Hepatocyte (in vitro differentiated cells): ENCODE results near the gene RBBP6. TPM values are rescaled to one million over a fixed set of nuclear protein-coding genes. Genes with fewer than 3 reads are reported as not detected.

Source experiments
- DNase-seq: peaks from one replicate; pipeline ENCODE4 v3.0.0-alpha.2; 2016; ENCODE audit warnings: low spot score
- H2AFZ ChIP-seq: fragments of 200-600 bp; sonication (generic); 2 replicates; pipeline ENCODE4 v1.6.0; 2016; ENCODE audit warnings: antibody characterized with exemption, mild to moderate bottlenecking
- H3K27ac ChIP-seq: fragments of 200-600 bp; sonication (generic); 2 replicates; pipeline ENCODE4 v1.5.1; 2016; ENCODE audit warnings: mild to moderate bottlenecking
- H3K27me3 ChIP-seq: fragments of 200-600 bp; sonication (generic); 2 replicates; pipeline ENCODE4 v1.6.1; 2016
- H3K36me3 ChIP-seq: fragments of 200-600 bp; sonication (generic); replicated peaks from 2 replicates; pipeline ENCODE4 v1.5.1; 2016; ENCODE audit warnings: low read depth; ENCODE audit not compliant: insufficient read depth
- H3K4me1 ChIP-seq: fragments of 200-600 bp; sonication (generic); 2 replicates; pipeline ENCODE4 v1.5.1; 2016; ENCODE audit warnings: mild to moderate bottlenecking, moderate library complexity; ENCODE audit not compliant: insufficient read depth
- H3K4me2 ChIP-seq: fragments of 200-600 bp; sonication (generic); 2 replicates; pipeline ENCODE4 v1.6.0; 2016
- H3K4me3 ChIP-seq: fragments of 200-600 bp; sonication (generic); 2 replicates; pipeline ENCODE4 v1.5.1; 2016; ENCODE audit warnings: mild to moderate bottlenecking
- H3K79me2 ChIP-seq: fragments of 200-600 bp; sonication (generic); 2 replicates; pipeline ENCODE4 v1.6.0; 2017; ENCODE audit warnings: mild to moderate bottlenecking
- H3K9me2 ChIP-seq: fragments of 200-600 bp; sonication (generic); replicated peaks from 2 replicates; pipeline ENCODE4 v1.6.0; 2017; ENCODE audit warnings: mild to moderate bottlenecking; ENCODE audit not compliant: insufficient read depth
- H3K9me3 ChIP-seq: fragments of 200-600 bp; sonication (generic); 2 replicates; pipeline ENCODE4 v1.5.1; 2016; ENCODE audit warnings: low read depth, mild to moderate bottlenecking
- H4K20me1 ChIP-seq: fragments of 200-600 bp; sonication (generic); 2 replicates; pipeline ENCODE4 v1.6.0; 2016; ENCODE audit warnings: mild to moderate bottlenecking; ENCODE audit not compliant: insufficient read depth, poor library complexity, severe bottlenecking
- EZH2 ChIP-seq: fragments of 200-600 bp; sonication (generic); IDR thresholded peaks from 2 replicates; pipeline ENCODE4 v1.6.1; 2016; ENCODE audit warnings: antibody characterized with exemption, mild to moderate bottlenecking, borderline replicate concordance
- EZH2phosphoT487 ChIP-seq: fragments of 200-600 bp; sonication (generic); IDR thresholded peaks from one replicate; pipeline ENCODE4 v1.6.1; 2018; ENCODE audit warnings: antibody characterized with exemption, mild to moderate bottlenecking, low read depth, moderate library complexity; ENCODE audit not compliant: unreplicated experiment, severe bottlenecking
- WGBS: methylation state at CpG from one replicate; pipeline ENCODE4 v1.1.6; 2016; ENCODE audit warnings: low lambda C conversion rate; ENCODE audit errors: missing lambda C conversion rate; 5-methylcytosine and 5-hydroxymethylcytosine counted together
- polyA plus RNA-seq: library from polyadenylated mRNA; unstranded; fragments of >200 nt; fragmentation: Nextera tagmentation; extraction: Ambion mirVana; gene quantifications from 2 replicates; pipeline ENCODE4 v1.2.1, GENCODE V29; 2016
- total RNA-seq: library from RNA; depleted of rRNA; stranded (reverse); fragments of >200 nt; gene quantifications from 2 replicates; pipeline ENCODE4 v1.2.3, GENCODE V29; 2014
- TF ChIP-seq, protein P1 (sequence below): fragments of 200-600 bp; sonication (generic); IDR thresholded peaks from 2 replicates; pipeline ENCODE4 v1.5.1; 2016; ENCODE audit warnings: antibody characterized with exemption, mild to moderate bottlenecking; ENCODE audit not compliant: poor library complexity

The RBBP6 gene
- total and polyA plus RNA-seq, 2 experiments from 2014 or later: 43.7 to 45.6 TPM

- Histone ChIP-seq H4K20me1 (peaks cover 28% of the 10 kb centered on the region), H3K9me3 (no peaks in the 10 kb centered on the region), H2AFZ (no peak overlapping the region), H3K4me2 (no peak overlapping the region), H3K27ac (no peak overlapping the region), H3K4me3 (no peak overlapping the region), H3K27me3 (no peaks in the 10 kb centered on the region), H3K4me1 (no peaks in the 10 kb centered on the region), H3K9me2 (no peaks in the 10 kb centered on the region), H3K36me3 (no peaks in the 10 kb centered on the region), H3K79me2 (peaks cover 32% of the 10 kb centered on the region)
- TF ChIP-seq, protein P1, sequence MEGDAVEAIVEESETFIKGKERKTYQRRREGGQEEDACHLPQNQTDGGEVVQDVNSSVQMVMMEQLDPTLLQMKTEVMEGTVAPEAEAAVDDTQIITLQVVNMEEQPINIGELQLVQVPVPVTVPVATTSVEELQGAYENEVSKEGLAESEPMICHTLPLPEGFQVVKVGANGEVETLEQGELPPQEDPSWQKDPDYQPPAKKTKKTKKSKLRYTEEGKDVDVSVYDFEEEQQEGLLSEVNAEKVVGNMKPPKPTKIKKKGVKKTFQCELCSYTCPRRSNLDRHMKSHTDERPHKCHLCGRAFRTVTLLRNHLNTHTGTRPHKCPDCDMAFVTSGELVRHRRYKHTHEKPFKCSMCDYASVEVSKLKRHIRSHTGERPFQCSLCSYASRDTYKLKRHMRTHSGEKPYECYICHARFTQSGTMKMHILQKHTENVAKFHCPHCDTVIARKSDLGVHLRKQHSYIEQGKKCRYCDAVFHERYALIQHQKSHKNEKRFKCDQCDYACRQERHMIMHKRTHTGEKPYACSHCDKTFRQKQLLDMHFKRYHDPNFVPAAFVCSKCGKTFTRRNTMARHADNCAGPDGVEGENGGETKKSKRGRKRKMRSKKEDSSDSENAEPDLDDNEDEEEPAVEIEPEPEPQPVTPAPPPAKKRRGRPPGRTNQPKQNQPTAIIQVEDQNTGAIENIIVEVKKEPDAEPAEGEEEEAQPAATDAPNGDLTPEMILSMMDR: no peak
- TF ChIP-seq EZH2: no peak
- TF ChIP-seq EZH2phosphoT487: no peak
- 79% methylated on average over 16 of the region's 16 CpGs for WGBS
- DNase-seq: no peak
These were observed 1.7 kb upstream of the RBBP6 start for GRCh38 chr16:24537474-24538337.

DNA sequence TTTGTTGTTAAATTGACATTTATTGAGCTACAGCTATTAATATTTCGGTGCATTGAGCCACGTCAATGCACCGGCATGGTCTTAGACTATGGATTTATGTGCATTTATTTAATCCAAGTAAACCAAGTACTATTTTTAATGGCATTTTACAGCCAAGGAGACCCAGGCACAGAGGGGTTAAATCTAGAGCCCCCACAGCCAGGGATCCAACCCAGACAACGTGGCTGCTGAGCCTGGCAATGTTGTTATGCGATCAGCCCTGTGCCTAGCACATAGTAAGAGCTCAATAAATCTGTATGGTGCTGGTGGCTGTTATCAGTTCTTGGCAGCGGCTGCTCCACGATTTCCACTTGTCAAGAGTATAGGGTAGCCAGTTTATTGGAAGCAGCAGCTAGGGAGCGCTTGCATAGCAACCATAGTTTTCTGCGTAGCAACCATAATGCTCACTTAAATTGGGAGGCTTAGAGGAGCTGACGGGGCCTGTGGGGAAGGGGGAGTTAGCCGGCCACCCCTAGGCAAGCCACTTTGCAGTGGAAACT is 541 bp upstream of the RBBP6 start:
- H3K27ac ChIP-seq: peak overlapping the region; percentile 76
- 20% methylated on average over 11 of the region's 11 CpGs for WGBS
- TF ChIP-seq EZH2phosphoT487: no peak
- no peak for TF ChIP-seq EZH2
- TF ChIP-seq, protein P1: no peak

GRCh38 chr16:24539850-24540601 is 660 bp downstream of the RBBP6 start:
- TF ChIP-seq EZH2phosphoT487 (no peak), EZH2 (no peak)
- TF ChIP-seq, protein P1: no peak
- Histone ChIP-seq H3K4me3 (peak overlapping the region; percentile 84), H3K9me2 (no peaks in the 10 kb centered on the region), H3K9me3 (no peaks in the 10 kb centered on the region), H3K27me3 (no peaks in the 10 kb centered on the region), H3K27ac (peak overlapping the region; percentile 100), H3K36me3 (no peaks in the 10 kb centered on the region), H3K4me1 (peaks cover 15% of the 10 kb centered on the region), H2AFZ (peak overlapping the region; percentile 74), H4K20me1 (peaks cover 52% of the 10 kb centered on the region), H3K79me2 (peaks cover 55% of the 10 kb centered on the region), H3K4me2 (peak overlapping the region; percentile 90)
- DNase-seq: peak; percentile 74
- WGBS: under 1% methylated on average over 48 of the region's 64 CpGs

More for the DNA sequence above, 541 bp upstream of the RBBP6 start:
- no peaks in the 10 kb centered on the region for H3K9me2 ChIP-seq
- DNase-seq: no peak
- H2AFZ ChIP-seq: peak overlapping the region; percentile 67
- H3K4me1 ChIP-seq: peaks cover 9% of the 10 kb centered on the region
- no peaks in the 10 kb centered on the region for H3K27me3 ChIP-seq
- H3K9me3 ChIP-seq: no peaks in the 10 kb centered on the region
- H3K79me2 ChIP-seq: peaks cover 43% of the 10 kb centered on the region
- peaks cover 40% of the 10 kb centered on the region for H4K20me1 ChIP-seq
- H3K36me3 ChIP-seq: no peaks in the 10 kb centered on the region
- H3K4me3 ChIP-seq: peak overlapping the region; percentile 32
- H3K4me2 ChIP-seq: peak overlapping the region; percentile 75
